MM.1S (cell line): ENCODE data around the gene SMAGP.

Source experiments
- DNase-seq: peaks from one replicate; pipeline ENCODE4 v3.0.0-alpha.2; 2015
- H2AFZ ChIP-seq: fragments of 300-600 bp; sonication (generic); 2 replicates; pipeline ENCODE4 v1.6.0; 2016; ENCODE audit warnings: antibody characterized with exemption, low read length
- H3F3A ChIP-seq: fragments of 300-600 bp; sonication (generic); 2 replicates; pipeline ENCODE4 v1.6.1; 2016; ENCODE audit warnings: mild to moderate bottlenecking, antibody characterized with exemption, low read length, moderate library complexity, mixed read lengths; ENCODE audit not compliant: insufficient read depth
- H3K27ac ChIP-seq: fragments of 300-600 bp; sonication (generic); 2 replicates; pipeline ENCODE4 v1.5.1; 2016; ENCODE audit warnings: mild to moderate bottlenecking, low read length
- H3K27me3 ChIP-seq: fragments of 300-600 bp; sonication (generic); replicated peaks from 2 replicates; pipeline ENCODE4 v1.6.0; 2016; ENCODE audit warnings: low read length; ENCODE audit not compliant: insufficient read depth
- H3K36me3 ChIP-seq: fragments of 300-600 bp; sonication (generic); replicated peaks from 2 replicates; pipeline ENCODE4 v1.6.1; 2016; ENCODE audit warnings: mild to moderate bottlenecking, low read length, mixed read lengths; ENCODE audit not compliant: insufficient read depth
- H3K4me1 ChIP-seq: fragments of 300-600 bp; sonication (generic); 2 replicates; pipeline ENCODE4 v1.6.1; 2016; ENCODE audit warnings: low read length, mixed read lengths
- H3K4me2 ChIP-seq: fragments of 300-600 bp; sonication (generic); 2 replicates; pipeline ENCODE4 v1.6.0; 2016; ENCODE audit warnings: low read depth, low read length
- H3K4me3 ChIP-seq: fragments of 300-600 bp; sonication (generic); 2 replicates; pipeline ENCODE4 v1.5.1; 2016; ENCODE audit warnings: low read length, mixed read lengths
- H3K79me2 ChIP-seq: fragments of 300-600 bp; sonication (generic); 2 replicates; pipeline ENCODE4 v1.6.1; 2016; ENCODE audit warnings: mixed run types, low read length, mixed read lengths
- H3K9ac ChIP-seq: fragments of 300-600 bp; sonication (generic); 2 replicates; pipeline ENCODE4 v1.6.1; 2016; ENCODE audit warnings: low read length, mixed read lengths
- H3K9me2 ChIP-seq: fragments of 300-600 bp; sonication (generic); replicated peaks from 2 replicates; pipeline ENCODE4 v1.6.1; 2016; ENCODE audit warnings: mild to moderate bottlenecking, low read length, mixed read lengths; ENCODE audit not compliant: insufficient read depth
- H3K9me3 ChIP-seq: fragments of 300-600 bp; sonication (generic); replicated peaks from 2 replicates; pipeline ENCODE4 v1.6.1; 2016; ENCODE audit warnings: mild to moderate bottlenecking, low read length, mixed read lengths; ENCODE audit not compliant: insufficient read depth
- H4K20me1 ChIP-seq: fragments of 300-600 bp; sonication (generic); 2 replicates; pipeline ENCODE4 v1.6.1; 2016; ENCODE audit warnings: mild to moderate bottlenecking, low read length, moderate library complexity, mixed read lengths; ENCODE audit not compliant: insufficient read depth
- EZH2 ChIP-seq: fragments of 300-600 bp; sonication (generic); optimal IDR thresholded peaks from 2 replicates; pipeline ENCODE3; 2017; ENCODE audit warnings: low read depth, mild to moderate bottlenecking, antibody characterized with exemption, low read length, mixed read lengths
- EZH2phosphoT487 ChIP-seq: fragments of 300-600 bp; sonication (generic); IDR thresholded peaks from 2 replicates; pipeline ENCODE4 v1.6.1; 2018; ENCODE audit warnings: antibody characterized with exemption, low read length
- TF ChIP-seq, protein P1 (sequence below): fragments of 300-600 bp; sonication (generic); IDR thresholded peaks from 2 replicates; pipeline ENCODE4 v1.5.1; 2016; ENCODE audit warnings: antibody characterized with exemption, low read length, mixed read lengths

SMAGP gene

DNA sequence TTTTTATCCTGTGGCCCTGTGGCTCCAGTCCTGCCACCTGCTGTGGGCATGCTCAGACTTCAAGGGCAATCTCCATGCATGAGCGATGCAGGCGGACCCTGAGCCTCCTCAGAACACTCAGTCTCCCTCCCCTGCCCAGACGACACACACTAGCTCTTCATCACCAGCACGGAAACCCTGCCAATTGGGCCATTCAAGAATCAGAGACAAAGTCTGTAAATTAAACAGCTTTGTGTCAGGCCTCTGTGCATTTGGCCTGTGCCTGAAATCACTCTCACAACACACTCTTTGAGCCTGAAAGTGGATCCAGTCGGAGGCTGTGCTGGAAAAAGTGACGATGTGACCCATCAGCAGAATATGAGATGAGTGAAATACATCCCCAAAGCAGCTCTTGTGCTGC, 64.9 kb downstream of the SMAGP start:
- no peak overlapping the region for H3K4me2 ChIP-seq
- no peaks in the 10 kb centered on the region for H3K9me3 ChIP-seq
- no peak for DNase-seq
- H3F3A ChIP-seq = no peaks in the 10 kb centered on the region
- no peaks in the 10 kb centered on the region for H3K79me2 ChIP-seq
- no peaks in the 10 kb centered on the region for H3K4me1 ChIP-seq
- TF ChIP-seq, protein P1, sequence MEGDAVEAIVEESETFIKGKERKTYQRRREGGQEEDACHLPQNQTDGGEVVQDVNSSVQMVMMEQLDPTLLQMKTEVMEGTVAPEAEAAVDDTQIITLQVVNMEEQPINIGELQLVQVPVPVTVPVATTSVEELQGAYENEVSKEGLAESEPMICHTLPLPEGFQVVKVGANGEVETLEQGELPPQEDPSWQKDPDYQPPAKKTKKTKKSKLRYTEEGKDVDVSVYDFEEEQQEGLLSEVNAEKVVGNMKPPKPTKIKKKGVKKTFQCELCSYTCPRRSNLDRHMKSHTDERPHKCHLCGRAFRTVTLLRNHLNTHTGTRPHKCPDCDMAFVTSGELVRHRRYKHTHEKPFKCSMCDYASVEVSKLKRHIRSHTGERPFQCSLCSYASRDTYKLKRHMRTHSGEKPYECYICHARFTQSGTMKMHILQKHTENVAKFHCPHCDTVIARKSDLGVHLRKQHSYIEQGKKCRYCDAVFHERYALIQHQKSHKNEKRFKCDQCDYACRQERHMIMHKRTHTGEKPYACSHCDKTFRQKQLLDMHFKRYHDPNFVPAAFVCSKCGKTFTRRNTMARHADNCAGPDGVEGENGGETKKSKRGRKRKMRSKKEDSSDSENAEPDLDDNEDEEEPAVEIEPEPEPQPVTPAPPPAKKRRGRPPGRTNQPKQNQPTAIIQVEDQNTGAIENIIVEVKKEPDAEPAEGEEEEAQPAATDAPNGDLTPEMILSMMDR = no peak
- no peak for TF ChIP-seq EZH2
- TF ChIP-seq EZH2phosphoT487 = no peak
- no peak overlapping the region for H3K4me3 ChIP-seq
- no peaks in the 10 kb centered on the region for H3K9me2 ChIP-seq
- H4K20me1 ChIP-seq = no peaks in the 10 kb centered on the region
- H3K27ac ChIP-seq = no peak overlapping the region
- H3K27me3 ChIP-seq = no peaks in the 10 kb centered on the region
- no peak overlapping the region for H3K9ac ChIP-seq
- no peaks in the 10 kb centered on the region for H3K36me3 ChIP-seq
- no peak overlapping the region for H2AFZ ChIP-seq

DNA sequence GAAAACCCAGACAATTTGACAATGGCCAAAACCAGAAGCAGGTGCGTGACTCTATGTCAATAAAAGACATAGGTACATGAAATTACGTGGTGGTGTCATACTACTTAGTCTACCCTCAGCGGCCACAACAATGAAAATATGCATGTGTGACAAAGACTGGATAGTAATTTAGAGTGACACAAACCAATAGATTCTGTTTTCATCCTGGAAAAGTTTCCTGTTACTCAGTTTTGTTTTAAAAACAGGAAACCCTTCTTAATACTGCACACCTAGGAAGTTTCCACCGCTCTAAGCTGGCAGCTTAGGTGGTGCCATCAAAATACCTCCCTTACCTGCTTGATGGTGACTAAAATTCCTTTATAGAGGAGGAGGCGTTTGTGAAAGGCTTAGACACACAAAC, 67.5 kb downstream of the SMAGP start:
- TF ChIP-seq, protein P1 = no peak
- TF ChIP-seq EZH2 = no peak
- no peak for TF ChIP-seq EZH2phosphoT487
- Histone ChIP-seq H2AFZ (no peak overlapping the region), H3K36me3 (no peaks in the 10 kb centered on the region), H3K4me2 (no peak overlapping the region), H3K4me3 (no peak overlapping the region), H3K9ac (no peak overlapping the region), H3K9me3 (no peaks in the 10 kb centered on the region), H3K27ac (no peak overlapping the region), H3K9me2 (no peaks in the 10 kb centered on the region), H3K79me2 (no peaks in the 10 kb centered on the region), H3K27me3 (no peaks in the 10 kb centered on the region), H3K4me1 (no peaks in the 10 kb centered on the region), H3F3A (no peaks in the 10 kb centered on the region), H4K20me1 (no peaks in the 10 kb centered on the region)
- no peak for DNase-seq

DNA sequence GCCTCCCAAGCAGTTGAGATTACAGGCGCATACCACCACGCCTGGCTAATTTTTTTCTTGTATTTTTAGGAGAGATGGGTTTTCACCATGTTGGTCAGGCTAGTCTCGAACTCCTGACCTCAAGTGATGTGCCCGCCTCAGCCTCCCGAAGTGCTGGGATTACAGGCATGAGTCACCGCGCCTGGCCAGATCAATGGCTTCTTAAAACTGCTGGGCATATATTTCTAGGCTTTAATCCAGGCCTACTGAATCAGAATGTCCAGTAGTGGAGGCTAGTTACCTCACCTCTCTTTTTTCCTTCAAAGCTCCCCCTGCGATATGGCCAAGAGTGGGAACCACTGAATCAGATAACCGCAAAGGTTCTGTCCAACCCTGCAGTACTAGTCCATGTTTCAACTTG, 69.4 kb downstream of the SMAGP start:
- H3K4me3 ChIP-seq = no peak overlapping the region
- H3K36me3 ChIP-seq = no peaks in the 10 kb centered on the region
- no peaks in the 10 kb centered on the region for H3K9me3 ChIP-seq
- no peak overlapping the region for H2AFZ ChIP-seq
- H3K27me3 ChIP-seq = no peaks in the 10 kb centered on the region
- no peak overlapping the region for H3K9ac ChIP-seq
- H4K20me1 ChIP-seq = no peaks in the 10 kb centered on the region
- no peaks in the 10 kb centered on the region for H3K9me2 ChIP-seq
- no peaks in the 10 kb centered on the region for H3K4me1 ChIP-seq
- DNase-seq = no peak
- H3K4me2 ChIP-seq = no peak overlapping the region
- no peaks in the 10 kb centered on the region for H3F3A ChIP-seq
- no peak overlapping the region for H3K27ac ChIP-seq
- TF ChIP-seq, protein P1 = no peak
- no peak for TF ChIP-seq EZH2phosphoT487
- no peak for TF ChIP-seq EZH2
- no peaks in the 10 kb centered on the region for H3K79me2 ChIP-seq
